Thyroid gland (tissue), 4 donors: Measurements from ENCODE around the gene BAHD1.

ENCODE experiments used
- CTCF ChIP-seq, 6 experiments: fragments of 200-600 bp in 3 of 6; fragments of 450-650 bp in 3 of 6; sonication (generic) in 3 of 6; IDR thresholded peaks; one replicate each; pipeline ENCODE4 v1.5.1; 2016 to 2019; ENCODE audit warnings: antibody characterized with exemption in 6 of 6, mild to moderate bottlenecking in 2 of 6, inconsistent platforms in 1 of 6, moderate library complexity in 1 of 6
- POLR2A ChIP-seq, 2 donors: fragments of 450-650 bp; IDR thresholded peaks; one replicate each; pipeline ENCODE4 v1.6.1; 2017; ENCODE audit warnings: antibody characterized with exemption in 2 of 2, mild to moderate bottlenecking in 2 of 2, moderate library complexity in 1 of 2

- TF ChIP-seq CTCF (IDR thresholded peaks at IDR 0.05) = no peak
- TF ChIP-seq POLR2A (IDR thresholded peaks at IDR 0.05) = no peak
These were observed 28.2 kb downstream of the BAHD1 start for GRCh38 chr15:40468898-40469331.
